ENCODE measurements around the gene PIGU.

DNA sequence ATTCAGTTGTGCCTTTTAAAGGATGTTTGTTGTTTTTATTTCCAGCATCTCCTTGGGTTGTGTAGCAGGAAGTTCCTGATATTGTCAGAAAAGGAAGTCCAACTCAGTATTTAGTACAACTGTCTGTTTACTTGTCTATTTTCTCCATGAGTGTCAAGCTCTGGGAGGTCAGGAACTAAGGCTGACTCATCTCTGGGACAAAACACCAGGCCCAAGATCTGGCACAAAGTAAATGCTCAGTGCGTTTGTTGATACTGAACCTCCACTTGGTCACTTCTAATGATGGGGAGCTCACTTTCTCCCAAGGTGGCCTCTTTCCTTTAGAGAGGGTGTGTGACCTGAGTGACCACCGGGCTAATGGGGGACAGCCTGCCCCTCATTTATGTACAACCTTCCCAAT lies 12.6 kb upstream of the PIGU start:
- TF ChIP-seq POLR2A (IDR thresholded peaks at IDR 0.05) (no peak), EP300 (IDR thresholded peaks at IDR 0.05) (no peak)
- TF ChIP-seq, protein P1, sequence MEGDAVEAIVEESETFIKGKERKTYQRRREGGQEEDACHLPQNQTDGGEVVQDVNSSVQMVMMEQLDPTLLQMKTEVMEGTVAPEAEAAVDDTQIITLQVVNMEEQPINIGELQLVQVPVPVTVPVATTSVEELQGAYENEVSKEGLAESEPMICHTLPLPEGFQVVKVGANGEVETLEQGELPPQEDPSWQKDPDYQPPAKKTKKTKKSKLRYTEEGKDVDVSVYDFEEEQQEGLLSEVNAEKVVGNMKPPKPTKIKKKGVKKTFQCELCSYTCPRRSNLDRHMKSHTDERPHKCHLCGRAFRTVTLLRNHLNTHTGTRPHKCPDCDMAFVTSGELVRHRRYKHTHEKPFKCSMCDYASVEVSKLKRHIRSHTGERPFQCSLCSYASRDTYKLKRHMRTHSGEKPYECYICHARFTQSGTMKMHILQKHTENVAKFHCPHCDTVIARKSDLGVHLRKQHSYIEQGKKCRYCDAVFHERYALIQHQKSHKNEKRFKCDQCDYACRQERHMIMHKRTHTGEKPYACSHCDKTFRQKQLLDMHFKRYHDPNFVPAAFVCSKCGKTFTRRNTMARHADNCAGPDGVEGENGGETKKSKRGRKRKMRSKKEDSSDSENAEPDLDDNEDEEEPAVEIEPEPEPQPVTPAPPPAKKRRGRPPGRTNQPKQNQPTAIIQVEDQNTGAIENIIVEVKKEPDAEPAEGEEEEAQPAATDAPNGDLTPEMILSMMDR (IDR thresholded peaks at IDR 0.05), result no peak
